Pons (tissue), 1 donor: ENCODE measurements around the gene GALNT9.

ENCODE experiments used
- DNase-seq: peaks from one replicate; pipeline ENCODE4 v3.0.0-alpha.2; 2016; ENCODE audit warnings: low spot score

Gene GALNT9

GRCh38 chr12:132213359-132214160 is 115.8 kb downstream of the GALNT9 start:
- no peak for DNase-seq

GRCh38 chr12:132211816-132212215 is 117.6 kb downstream of the GALNT9 start:
- no peak for DNase-seq

- no peak for DNase-seq
These were observed 118.1 kb downstream of the GALNT9 start for GRCh38 chr12:132211326-132211725.

GRCh38 chr12:132210223-132211055 is 119.0 kb downstream of the GALNT9 start:
- no peak for DNase-seq

GRCh38 chr12:132209619-132210222 is 119.7 kb downstream of the GALNT9 start:
- no peak for DNase-seq

- DNase-seq: no peak
These were observed 121.1 kb downstream of the GALNT9 start for GRCh38 chr12:132208153-132208823.

- DNase-seq: no peak
These were observed 122.2 kb downstream of the GALNT9 start for GRCh38 chr12:132207083-132207775.

GRCh38 chr12:132206046-132206434 is 123.3 kb downstream of the GALNT9 start:
- no peak for DNase-seq

- no peak for DNase-seq
These were observed 123.9 kb downstream of the GALNT9 start for GRCh38 chr12:132205271-132206045.

GRCh38 chr12:132204793-132205270 is 124.6 kb downstream of the GALNT9 start:
- DNase-seq: no peak

- no peak for DNase-seq
These were observed 125.2 kb downstream of the GALNT9 start for GRCh38 chr12:132204063-132204792.

GRCh38 chr12:132202929-132203721 is 126.3 kb downstream of the GALNT9 start:
- no peak for DNase-seq

GRCh38 chr12:132201391-132202120 is 127.8 kb downstream of the GALNT9 start:
- no peak for DNase-seq

- DNase-seq: no peak
These were observed 128.6 kb downstream of the GALNT9 start for GRCh38 chr12:132200800-132201199.

GRCh38 chr12:132199526-132200319 is 129.7 kb downstream of the GALNT9 start:
- DNase-seq: no peak

- DNase-seq: no peak
These were observed 130.3 kb downstream of the GALNT9 start for GRCh38 chr12:132199101-132199500.

GRCh38 chr12:132197581-132198354 is 131.6 kb downstream of the GALNT9 start:
- DNase-seq: peak; percentile 21
